Stimulated activated CD8-positive, alpha-beta memory T cell treated with anti-CD3 and anti-CD28 coated beads, Interleukin-4, amount 100 ng/mL, for 48 hours (primary cell): ENCODE data around the gene VSTM2B.
"Not testable (repeated sequence)": the region's sequence is repeated elsewhere in the genome, so short reads cannot be mapped to it uniquely, and the experiment has no call there.

ENCODE experiments used
- DNase-seq: peaks from one replicate; pipeline ENCODE4 v3.0.0-alpha.2; 2020

The VSTM2B gene

GRCh38 chr19:29547981-29548380 lies 22.2 kb downstream of the VSTM2B start:
- peak; percentile 13 for DNase-seq

- no peak for DNase-seq
Measured at GRCh38 chr19:29548483-29549085, 22.8 kb downstream of the VSTM2B start.

DNA sequence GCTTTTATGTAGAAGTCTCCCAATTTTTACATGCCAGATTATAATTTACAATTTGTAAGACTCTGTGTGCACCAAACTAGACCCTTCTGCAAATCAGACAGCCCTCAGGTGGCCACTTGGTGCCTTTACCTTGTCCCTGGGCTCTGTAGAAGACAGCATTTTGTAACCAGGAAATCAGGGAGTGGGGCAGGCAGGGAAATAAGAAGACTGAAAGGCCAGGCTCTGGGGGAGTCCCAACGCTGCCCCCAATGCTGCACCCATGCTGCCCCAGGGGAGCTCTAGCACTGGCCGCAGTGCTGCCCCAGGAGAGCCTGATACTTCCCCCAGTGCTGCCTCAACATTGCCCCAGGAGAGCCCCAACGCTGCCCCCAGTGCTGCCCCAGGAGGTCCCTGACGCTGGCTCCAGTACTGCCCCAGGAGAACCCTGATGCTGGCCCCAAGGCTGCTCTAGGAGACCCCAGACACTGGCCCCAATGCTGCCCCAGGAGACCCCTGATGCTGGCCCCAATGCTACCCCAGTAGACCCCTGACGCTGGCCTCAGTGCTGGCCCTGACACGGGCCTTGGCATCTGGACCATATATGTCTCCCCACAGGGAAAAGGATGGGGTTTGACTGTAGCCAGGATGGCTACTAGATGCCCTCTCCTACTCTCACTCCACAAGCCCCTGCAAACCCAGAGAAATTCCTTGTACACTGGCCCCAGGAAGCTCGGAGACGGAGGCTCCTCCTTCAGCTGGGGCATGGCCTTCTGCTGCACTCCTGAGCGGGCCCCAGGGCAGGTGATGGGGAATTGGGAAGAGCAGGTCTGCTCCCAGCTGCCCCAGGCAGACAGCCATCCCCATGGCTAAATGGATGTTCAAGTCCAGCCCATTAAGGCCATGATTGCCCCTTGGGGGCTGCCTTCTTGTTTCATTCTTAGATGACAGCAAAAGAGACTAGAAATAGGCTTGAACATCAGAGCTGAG lies 23.6 kb downstream of the VSTM2B start:
- no peak for DNase-seq

DNA sequence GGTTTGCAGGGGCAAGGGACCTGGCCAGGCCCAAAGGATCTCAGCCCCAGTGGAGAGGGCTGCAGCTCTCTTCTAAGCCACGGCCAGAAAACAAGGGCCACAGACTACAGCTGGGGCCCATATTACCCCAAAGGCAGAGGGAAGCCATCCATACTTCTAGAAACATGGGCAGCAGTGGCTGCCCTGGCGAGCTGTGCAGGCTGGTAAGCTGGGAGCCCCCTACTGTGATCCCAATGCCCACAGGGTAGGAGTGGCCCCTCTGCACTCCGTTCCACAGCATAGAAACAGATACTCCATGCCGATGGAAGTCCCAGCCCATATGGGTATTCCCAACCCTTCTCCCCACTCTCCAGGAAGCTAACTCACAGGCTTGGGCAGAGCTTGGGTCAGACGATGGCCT lies 25.1 kb downstream of the VSTM2B start:
- no peak for DNase-seq

DNA sequence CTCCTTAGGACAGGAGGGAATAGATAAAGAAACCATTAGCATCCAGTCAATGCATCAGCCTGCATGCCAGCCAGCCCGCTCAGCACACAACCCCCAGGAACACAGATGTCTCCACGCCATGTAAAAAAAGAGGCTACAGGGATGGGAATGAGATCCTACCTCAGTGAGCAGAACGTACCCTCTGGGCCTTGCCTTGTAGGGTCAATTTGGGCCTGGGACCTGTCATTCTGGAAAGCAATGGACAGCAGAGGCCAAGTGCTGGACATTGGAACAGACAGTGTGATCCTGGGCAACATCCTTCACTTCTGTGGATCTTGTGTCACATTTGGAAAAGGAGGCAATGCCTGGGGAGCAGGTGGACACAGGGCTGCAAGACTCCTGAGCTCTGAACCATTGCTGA lies 26.0 kb downstream of the VSTM2B start:
- DNase-seq, result no peak

GRCh38 chr19:29552454-29553280 lies 26.9 kb downstream of the VSTM2B start:
- DNase-seq, result peak; percentile 6

GRCh38 chr19:29554149-29554548 lies 28.4 kb downstream of the VSTM2B start:
- no peak for DNase-seq

GRCh38 chr19:29559110-29559509 lies 33.3 kb downstream of the VSTM2B start:
- DNase-seq, result not testable (repeated sequence)

- DNase-seq, result no peak
Measured at GRCh38 chr19:29559743-29560142, 33.9 kb downstream of the VSTM2B start.

DNA sequence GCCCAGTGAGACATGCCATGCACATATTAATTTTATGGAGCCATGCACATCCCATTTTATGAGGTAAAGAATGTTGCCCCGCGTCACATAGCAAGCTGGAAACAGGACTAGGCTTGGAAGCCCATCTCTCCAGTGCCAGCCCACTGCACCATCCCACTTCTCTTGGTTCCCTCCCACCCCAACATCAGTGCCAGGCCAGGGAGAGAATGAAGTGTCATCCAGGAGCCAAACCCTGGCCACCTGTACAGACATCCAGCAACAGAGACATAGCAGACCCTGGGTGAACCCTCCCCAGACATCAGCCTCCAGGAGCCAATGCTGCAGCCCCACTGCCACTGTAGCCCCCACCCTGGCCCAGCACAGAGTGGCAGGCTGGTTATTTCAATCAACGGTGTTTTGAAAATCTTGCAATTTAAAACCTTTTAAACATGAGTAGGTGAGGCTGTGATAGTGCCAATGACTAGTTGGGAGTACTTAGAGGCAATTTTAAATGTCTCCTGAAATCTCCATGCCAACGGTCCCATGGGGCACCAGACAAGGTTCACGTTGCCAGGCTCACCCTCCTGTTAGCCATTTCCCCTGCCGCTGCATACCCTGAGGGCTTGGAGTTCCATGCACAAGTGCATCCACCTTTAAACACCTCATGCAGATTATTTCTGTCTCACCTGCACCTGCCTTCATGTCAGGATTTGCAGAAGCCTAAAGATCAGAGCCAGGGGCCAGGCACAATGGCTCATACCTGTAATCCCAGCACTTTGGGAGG lies 34.7 kb downstream of the VSTM2B start:
- peak; percentile 8 for DNase-seq

DNA sequence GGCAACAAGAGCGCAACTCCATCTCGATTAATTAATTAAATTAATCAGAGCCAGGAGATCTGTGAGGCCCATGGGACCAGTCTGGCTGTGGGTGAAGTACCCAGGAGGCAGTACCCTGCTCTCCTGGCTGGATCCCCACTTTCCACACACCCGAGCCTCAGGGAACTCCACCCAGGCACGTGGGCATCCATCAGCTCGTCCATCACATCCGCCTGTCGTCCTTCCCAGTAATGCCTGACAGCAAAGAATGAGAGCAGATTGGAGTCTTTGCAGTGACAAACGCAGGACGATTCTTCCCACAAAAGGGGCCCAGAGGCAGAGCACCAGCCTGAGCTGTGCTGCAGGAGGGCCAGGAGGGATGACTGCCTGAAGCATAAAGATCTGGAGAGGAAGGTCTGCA lies 35.8 kb downstream of the VSTM2B start:
- DNase-seq, result no peak

DNA sequence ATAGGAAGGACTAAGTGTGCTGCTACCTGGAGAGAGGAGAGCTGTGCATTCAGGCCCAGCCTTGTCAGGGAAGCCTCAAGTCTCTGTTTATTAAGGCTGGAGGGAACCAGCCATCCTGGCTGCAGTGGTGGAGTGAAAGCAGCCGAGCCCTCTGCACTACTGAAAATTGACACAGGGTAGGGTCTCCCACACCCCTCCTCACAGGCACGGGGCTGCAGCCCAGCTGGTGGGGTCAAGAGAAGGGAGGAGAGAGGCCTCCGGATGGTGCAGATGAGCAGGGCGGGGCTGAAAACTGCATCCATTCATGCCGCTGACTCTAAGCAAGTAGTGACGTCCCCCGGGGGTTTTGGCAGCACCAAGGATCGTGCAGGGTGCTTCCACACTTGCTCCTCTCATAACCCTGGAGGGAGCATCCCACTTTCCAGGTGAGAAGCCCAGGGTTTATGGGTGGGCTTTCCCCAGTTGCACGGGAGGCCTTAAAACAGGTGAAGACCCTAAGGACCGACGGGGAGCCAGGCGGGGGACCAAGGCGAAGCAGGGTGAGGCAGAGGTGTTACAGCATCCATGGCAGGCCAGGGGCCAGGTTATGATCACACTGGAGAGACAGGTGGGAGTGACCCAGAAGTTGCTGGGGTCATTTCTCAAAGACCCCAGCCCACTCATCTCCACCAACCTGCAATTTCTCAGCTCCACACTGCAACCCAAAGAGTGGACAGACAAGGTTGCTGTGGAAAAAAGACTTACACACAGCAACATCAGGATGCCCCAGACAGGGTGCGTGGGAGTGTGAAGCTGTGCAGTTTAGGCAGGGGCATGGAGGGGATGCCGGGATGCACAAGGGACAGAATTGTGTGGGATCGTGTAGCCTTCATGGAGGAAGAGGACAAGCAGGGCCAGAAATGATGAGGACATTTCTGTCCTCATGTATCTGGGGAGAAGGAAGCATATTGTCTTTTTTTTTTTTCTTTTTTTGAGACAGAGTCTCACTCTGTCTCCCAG lies 36.8 kb downstream of the VSTM2B start:
- DNase-seq, result no peak

GRCh38 chr19:29563486-29564101 lies 37.8 kb downstream of the VSTM2B start:
- no peak for DNase-seq

DNA sequence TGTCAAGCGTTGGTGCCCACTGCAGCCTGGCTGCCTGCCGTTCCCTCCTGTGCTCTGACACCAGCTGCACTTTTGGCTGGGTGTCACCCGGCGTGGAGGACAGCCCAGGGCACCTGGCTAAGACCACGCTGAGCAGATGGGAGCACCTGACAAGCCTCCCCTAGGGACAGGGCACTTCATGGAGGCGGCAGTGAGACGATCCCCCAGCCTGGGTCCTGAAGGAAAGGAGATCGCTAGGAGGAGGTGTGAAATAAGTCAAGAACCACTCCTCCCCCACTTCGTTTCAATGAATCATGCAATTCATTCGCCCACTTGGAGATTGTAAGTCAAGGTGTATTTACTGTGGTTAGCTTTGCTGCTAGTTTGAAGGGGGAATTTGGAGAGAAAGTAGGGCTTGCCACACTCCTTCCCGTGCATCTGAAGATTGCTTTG lies 38.8 kb downstream of the VSTM2B start:
- DNase-seq, result no peak

DNA sequence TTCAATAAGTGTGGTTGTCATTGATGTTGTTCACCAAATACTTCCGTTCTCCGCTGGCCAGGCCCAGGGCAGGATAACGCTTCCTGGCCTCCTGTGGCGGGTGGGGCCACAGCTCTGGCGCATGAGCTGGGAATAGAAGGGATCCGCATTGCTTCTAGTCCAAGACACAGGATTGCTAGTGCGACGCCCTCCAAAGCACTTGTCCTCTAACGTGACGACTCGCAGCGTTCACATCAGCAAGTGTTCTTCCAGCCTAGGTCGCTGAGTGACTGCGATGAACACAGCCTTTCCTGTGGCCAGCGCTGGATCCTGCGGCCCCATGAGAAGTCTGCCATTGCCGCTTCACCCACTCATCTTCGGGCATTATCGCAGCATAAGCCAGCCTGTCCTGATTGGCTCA lies 39.4 kb downstream of the VSTM2B start:
- no peak for DNase-seq

DNA sequence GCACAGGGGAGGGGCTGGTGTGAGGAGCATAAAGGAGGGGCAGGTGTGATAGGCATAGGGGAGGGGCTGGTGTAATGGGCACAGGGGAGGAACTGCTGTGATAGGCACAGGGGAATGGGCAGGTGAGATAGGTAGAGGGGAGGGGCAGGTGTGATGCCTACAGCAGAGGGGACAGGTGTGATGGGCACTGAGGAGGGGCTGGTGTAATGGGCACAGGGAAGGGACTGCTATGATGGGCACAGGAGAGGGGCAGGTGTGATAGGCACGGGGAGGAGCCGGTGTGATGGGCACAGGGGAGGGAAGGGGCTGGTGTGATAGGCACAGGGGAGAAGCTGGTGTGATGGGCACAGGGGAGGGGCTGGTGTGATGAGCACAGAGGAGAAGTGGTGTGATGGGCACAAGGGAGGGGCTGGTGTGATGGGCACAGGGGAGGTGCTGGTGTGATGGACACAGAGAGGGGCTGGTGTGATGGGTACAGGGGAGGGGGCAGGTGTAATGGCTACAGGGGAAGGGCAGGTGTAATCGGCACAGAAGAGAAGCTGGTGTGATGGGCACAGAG lies 40.8 kb downstream of the VSTM2B start:
- no peak for DNase-seq

DNA sequence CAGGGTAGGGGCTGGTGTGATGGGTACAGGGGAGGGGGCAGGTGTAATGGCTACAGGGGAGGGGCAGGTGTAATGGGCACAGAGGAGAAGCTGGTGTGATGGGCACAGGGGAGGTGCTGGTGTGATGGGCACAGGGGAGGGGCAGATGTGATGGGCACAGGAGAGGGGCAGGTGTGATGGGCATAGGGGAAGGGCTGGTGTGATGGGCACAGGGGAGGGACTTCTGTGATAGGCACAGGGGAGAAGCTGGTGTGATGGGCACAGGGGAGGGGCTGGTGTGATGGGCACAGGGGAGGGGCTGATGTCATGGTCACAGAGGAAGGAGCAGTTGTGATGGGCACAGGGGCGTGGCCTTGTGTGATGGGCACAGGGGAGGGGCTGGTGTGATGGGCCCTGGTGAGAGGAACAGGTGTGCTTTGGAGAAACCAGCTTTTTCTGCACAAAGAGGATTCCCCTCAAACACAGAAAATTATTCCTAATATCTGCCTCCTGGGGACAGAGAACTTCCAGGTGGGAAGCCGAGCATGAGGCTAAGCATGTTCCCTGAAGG lies 41.6 kb downstream of the VSTM2B start:
- peak; percentile 18 for DNase-seq

GRCh38 chr19:29568036-29569025 lies 42.5 kb downstream of the VSTM2B start:
- peak; percentile 10 for DNase-seq
